Effector memory CD4-positive, alpha-beta T cell (primary cell): ENCODE measurements around the gene KLHL30.

Experiments
- DNase-seq, 3 donors: peaks; one replicate each; pipeline ENCODE4 v3.0.0-alpha.2; 2020
- H3K27ac ChIP-seq: 2 replicates; pipeline ENCODE4 v1.7.0; 2013; ENCODE audit warnings: mild to moderate bottlenecking, low read length, moderate library complexity; ENCODE audit not compliant: insufficient read depth, poor library complexity, severe bottlenecking
- H3K27me3 ChIP-seq: replicated peaks from 2 replicates; pipeline ENCODE4 v1.7.0; 2013; ENCODE audit warnings: mild to moderate bottlenecking, low read length; ENCODE audit not compliant: insufficient read depth, control insufficient read depth, poor library complexity, severe bottlenecking
- H3K36me3 ChIP-seq: 2 replicates; pipeline ENCODE4 v1.7.0; 2013; ENCODE audit warnings: mild to moderate bottlenecking, low read length, moderate library complexity; ENCODE audit not compliant: control insufficient read depth, insufficient read depth
- H3K4me1 ChIP-seq: 2 replicates; pipeline ENCODE4 v1.7.0; 2013; ENCODE audit warnings: low read length, mild to moderate bottlenecking; ENCODE audit not compliant: control insufficient read depth, insufficient read depth, poor library complexity, severe bottlenecking
- H3K4me3 ChIP-seq: 2 replicates; pipeline ENCODE4 v1.7.0; 2013; ENCODE audit warnings: low read length, low read depth, mild to moderate bottlenecking; ENCODE audit not compliant: insufficient read depth, poor library complexity, severe bottlenecking
- H3K9me3 ChIP-seq: 2 replicates; pipeline ENCODE4 v1.7.0; 2013; ENCODE audit warnings: mild to moderate bottlenecking, low read length, moderate library complexity; ENCODE audit not compliant: control insufficient read depth

Gene KLHL30

GRCh38 chr2:238121511-238122286 lies 16.8 kb upstream of the KLHL30 start:
- no peak for DNase-seq
- Histone ChIP-seq H3K27me3 (no peaks in the 10 kb centered on the region), H3K4me3 (no peak overlapping the region), H3K27ac (no peak overlapping the region), H3K9me3 (no peaks in the 10 kb centered on the region), H3K36me3 (no peaks in the 10 kb centered on the region), H3K4me1 (no peaks in the 10 kb centered on the region)

DNA sequence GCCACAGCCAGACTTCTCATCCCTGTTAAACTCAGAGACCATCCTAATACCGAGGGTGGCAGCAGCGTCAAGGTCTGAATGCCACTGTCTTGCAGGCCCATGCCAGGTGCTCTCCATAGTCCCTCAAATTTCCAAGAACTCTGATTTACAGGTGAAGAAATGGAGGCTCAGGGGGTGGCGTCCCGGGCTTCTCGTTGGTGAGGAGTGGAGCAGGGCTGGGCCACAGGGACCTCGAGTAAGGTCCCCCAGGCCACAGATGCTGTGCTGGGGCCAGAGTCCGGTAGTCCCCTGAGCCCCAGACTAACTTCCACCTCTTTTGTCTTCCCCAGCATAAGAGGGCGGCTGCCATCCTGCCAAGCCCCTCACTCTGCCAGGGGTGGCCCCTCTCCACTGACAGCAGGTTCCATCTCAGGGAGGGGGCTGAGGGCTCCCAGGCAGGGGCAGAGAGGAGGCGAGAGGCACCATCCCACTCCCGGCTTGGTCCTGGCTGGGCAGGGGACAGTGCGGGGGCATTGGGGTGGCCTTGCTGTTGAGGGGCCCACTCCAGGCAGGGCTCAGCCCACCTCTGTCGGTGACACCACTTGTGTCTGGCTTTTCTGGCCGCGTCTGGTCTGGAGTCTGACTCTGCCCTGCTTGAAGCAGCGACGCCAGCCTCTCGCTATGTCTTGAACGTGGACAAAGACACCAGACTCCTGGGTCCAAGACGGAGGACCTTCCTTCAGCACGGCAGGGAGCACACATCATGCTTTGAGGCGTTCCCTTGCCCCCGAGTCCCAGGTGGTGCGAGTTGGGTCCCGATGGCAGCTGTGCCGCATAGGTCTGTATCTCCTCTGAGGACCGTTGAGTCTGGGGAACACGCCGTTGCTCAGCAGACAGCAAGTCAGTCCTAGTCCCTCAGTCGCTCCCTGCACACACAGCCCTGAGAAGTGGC lies 15.9 kb upstream of the KLHL30 start:
- Histone ChIP-seq H3K27me3 (no peaks in the 10 kb centered on the region), H3K9me3 (no peaks in the 10 kb centered on the region), H3K36me3 (no peaks in the 10 kb centered on the region), H3K4me1 (no peaks in the 10 kb centered on the region), H3K27ac (no peak overlapping the region), H3K4me3 (no peak overlapping the region)
- DNase-seq = no peak

GRCh38 chr2:238123218-238123971 lies 15.1 kb upstream of the KLHL30 start:
- Histone ChIP-seq H3K27me3 (no peaks in the 10 kb centered on the region), H3K4me3 (no peak overlapping the region), H3K4me1 (no peaks in the 10 kb centered on the region), H3K9me3 (no peaks in the 10 kb centered on the region), H3K27ac (no peak overlapping the region), H3K36me3 (no peaks in the 10 kb centered on the region)
- DNase-seq = no peak

- DNase-seq = no peak
- Histone ChIP-seq H3K4me3 (no peak overlapping the region), H3K4me1 (no peaks in the 10 kb centered on the region), H3K27me3 (no peaks in the 10 kb centered on the region), H3K27ac (no peak overlapping the region), H3K9me3 (no peaks in the 10 kb centered on the region), H3K36me3 (no peaks in the 10 kb centered on the region)
These were observed 14.4 kb upstream of the KLHL30 start for GRCh38 chr2:238123991-238124470.

DNA sequence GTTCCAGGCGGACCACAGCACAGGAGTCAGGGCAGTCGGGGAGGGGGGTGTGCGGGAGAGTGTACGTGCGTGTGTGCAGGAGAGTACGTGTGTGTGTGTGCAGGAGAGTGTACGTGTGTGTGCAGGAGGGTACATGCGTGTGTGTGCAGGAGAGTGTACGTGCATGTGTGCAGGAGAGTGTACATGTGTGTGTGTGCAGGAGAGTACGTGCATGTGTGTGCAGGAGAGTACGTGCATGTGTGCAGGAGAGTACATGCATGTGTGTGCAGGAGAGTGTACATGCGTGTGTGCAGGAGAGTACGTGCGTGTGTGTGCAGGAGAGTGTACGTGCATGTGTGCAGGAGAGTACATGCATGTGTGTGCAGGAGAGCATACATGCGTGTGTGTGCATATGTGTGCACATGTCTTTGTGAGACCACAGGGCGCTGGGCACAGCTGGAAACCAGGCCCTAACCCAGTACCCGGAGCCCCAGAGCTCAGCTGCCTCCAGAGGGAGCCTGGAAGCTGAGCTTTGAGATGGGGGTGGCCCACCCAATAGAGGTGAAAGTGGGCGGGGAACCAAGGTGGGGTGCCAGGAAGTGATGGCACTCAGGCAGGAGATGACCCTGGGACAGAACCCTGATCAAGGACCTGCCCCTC lies 13.9 kb upstream of the KLHL30 start:
- H3K27me3 ChIP-seq = no peaks in the 10 kb centered on the region
- H3K27ac ChIP-seq = no peak overlapping the region
- no peaks in the 10 kb centered on the region for H3K36me3 ChIP-seq
- no peak overlapping the region for H3K4me3 ChIP-seq
- no peak for DNase-seq
- H3K9me3 ChIP-seq = no peaks in the 10 kb centered on the region
- no peaks in the 10 kb centered on the region for H3K4me1 ChIP-seq

GRCh38 chr2:238125127-238125885 lies 13.2 kb upstream of the KLHL30 start:
- Histone ChIP-seq H3K9me3 (no peaks in the 10 kb centered on the region), H3K27ac (no peak overlapping the region), H3K27me3 (no peaks in the 10 kb centered on the region), H3K4me3 (no peak overlapping the region), H3K36me3 (no peaks in the 10 kb centered on the region), H3K4me1 (no peaks in the 10 kb centered on the region)
- DNase-seq = no peak

- Histone ChIP-seq H3K9me3 (no peaks in the 10 kb centered on the region), H3K27ac (no peak overlapping the region), H3K36me3 (no peaks in the 10 kb centered on the region), H3K27me3 (no peaks in the 10 kb centered on the region), H3K4me3 (no peak overlapping the region), H3K4me1 (no peaks in the 10 kb centered on the region)
- DNase-seq = no peak
These were observed 12.1 kb upstream of the KLHL30 start for GRCh38 chr2:238126338-238126737.

DNA sequence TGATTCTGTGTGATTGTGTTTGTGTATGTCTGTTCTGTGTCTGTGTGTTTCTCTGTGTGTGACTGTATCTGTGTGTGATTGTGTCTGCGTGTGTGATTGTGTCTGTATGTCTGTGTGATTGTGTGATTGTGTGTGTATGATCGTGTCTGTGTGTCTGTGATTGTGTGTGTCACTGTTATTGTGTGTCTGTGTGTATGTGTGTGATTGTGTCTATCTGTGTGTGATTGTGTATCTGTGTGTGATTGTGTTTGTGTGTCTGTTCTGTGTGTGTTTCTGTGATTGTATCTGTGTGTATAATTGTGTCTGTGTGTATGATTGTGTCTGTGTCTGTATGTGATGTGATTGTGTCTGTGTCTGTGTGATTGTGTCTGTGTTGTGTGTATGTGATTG lies 11.7 kb upstream of the KLHL30 start:
- Histone ChIP-seq H3K27me3 (no peaks in the 10 kb centered on the region), H3K4me3 (no peak overlapping the region), H3K9me3 (no peaks in the 10 kb centered on the region), H3K27ac (no peak overlapping the region), H3K4me1 (no peaks in the 10 kb centered on the region), H3K36me3 (no peaks in the 10 kb centered on the region)
- DNase-seq = no peak
